HL-60/S4 treated with phorbol 12-myristate 13-acetate at 8.2 ng/mL for 4 days and 3 days (cell line): ENCODE measurements around the gene ZG16B.

Source experiments
- in situ Hi-C: fragments of 300-500 bp; cut with MboI; formaldehyde crosslinking; loops from 2 replicates; pipeline ENCODE4 v1.15.0; 2022; ENCODE audit warnings: low sequenced_read_pairs

Gene ZG16B, protein sequence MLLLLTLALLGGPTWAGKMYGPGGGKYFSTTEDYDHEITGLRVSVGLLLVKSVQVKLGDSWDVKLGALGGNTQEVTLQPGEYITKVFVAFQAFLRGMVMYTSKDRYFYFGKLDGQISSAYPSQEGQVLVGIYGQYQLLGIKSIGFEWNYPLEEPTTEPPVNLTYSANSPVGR

DNA sequence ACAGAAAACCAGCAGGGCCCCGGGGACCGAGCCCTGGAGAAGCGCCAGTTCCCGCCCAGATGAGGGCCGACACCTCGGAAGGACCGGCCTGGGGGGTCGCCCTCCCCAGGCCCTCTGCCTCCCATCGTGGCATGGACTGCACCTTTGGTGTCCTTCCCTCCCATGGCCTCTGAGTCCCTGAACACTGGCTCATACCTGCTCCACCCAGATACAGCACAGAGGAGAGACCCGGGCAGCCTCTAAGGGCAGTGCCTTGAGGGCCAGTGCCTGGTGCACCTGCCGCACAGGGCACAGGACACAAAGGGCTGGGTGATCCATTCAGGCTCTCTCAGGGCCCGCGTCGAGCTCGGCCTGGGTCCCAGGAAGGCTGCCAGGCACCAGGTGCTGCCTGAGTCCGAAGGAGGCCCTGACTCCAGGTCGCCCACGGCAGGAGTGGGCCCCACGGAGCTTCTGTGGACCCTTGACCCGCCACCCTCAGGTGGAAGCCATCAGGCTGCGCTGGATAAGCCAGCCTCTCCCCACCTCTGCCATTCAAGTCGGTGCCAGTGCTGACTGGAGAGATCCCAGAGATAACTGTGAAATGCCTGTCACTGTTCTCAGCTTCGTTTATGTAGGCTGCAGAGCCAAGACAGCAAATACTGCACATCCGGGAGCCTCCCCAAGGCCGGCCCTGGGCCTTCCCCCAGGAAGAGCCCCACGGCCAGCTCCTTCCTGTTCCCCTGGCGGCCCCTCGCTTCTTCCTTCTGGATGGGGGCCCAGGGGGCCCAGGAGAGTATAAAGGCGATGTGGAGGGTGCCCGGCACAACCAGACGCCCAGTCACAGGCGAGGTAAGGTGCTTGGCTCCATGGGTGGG lies at the start of gene ZG16B:
Gene ZG16B, plus strand, starts transcription at position 803 of the 854 bp plus-strand sequence. CDS start 139 bp downstream, outside the sequence.
- in situ Hi-C loops, result no loop called here

DNA sequence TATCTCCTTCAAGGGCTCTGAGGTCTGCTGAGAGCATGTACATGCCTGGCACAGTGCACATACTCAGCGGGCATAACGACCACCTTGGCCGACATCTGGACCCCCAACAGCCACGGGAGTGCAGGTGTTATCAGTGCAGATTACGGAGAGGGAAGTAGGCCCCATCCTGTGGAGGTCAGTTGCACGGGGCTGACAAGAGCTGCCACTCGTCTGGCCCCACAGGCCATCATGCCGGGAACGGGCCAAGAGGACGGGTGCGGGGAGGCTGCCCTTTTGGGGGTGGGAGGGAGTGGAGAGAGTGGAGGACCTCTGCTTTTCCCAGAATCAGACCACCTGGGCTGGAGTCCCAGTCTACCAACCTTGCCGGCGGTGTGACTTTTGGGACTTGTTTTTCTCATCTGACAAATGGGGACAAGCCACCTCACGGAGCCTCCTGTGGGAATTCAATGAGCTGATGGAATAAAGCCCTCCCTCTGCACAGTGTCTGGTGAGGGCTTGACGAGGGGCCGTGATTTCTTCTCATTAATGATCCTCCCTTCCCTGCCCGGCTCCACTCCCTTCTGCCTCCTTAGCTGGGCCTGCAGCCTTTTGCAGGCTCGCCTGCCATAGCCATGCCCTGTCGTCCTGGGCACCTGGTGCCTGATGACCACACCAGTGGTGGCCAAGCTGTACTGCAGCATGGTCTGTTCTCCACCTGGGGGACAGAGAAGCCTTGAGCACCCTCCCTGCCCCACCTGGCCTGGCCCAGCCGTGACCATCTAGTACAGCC lies 47.3 kb upstream of the ZG16B start:
- in situ Hi-C loops, result no loop called here

DNA sequence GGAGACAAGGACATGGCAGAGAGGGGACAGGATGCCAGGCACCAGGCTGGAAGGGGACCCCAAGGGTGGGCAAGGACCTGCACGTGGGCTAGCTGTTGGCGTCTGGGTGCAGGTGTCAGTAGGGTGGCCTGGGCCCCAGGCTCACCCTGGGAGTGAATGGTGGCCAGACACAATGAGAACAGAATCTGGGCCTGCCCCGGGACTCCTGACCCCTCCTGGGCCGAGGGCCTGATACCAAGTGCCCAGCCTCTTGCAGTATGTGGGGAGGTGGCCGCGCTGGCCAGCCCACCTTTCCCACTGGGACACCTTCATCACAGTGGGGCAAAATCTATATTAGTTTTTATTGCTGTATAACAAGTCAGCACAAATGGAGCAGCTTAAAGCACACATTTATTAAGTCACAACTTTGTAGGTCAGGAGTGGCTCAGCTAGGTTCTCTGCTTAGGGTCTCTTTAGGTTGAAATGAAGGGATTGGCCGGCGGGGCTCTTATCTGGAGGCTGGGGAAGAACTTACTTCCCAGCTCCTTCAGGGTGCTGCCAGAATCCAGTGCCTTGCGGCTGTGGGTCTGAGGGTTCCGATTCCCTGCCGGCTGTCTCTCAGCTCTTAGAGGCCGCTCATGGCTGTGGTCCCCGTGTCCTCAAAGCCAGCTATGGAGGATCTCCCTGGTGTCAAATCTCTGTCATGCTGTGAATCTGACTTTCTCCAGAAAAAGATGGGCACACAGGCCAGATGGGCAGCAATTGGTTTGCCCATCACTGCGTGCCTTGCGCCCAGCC lies 46.3 kb upstream of the ZG16B start:
- in situ Hi-C loops, result no loop called here

DNA sequence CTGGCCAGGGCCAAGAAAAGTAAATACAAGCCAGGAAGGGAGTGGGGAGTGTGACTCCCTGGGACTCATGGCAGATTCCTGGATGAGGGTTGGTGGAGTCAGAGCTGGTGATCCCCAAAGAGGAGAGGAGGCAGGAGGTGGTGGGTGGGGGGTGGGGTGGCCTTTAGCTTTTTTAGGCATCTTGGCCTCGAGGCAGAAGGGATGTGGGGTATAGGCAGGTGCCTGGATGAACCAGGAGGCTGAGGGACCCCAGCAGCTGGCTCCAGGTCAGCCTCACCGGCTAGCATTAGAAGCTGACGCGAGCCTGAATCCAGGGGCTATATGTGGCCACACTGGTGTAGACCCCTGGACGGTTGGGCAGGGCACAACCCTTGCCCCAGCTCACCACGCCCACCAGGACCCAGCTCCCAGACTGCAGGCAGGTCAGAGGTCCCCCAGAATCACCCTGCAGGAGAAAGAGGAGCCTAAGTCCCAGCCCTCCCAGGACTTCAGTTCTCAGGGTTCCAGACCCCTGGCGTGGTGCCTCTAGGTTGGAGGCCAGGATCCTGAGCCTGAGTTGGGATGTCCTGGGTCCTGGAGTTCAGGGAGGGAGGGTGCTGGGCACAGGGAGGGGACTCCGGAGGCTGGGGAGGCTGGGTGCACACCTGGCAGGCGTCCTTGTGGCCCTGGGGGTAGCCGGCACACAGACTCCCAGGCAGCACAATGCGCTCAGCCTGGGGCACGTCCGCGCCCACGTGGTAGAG lies 45.6 kb upstream of the ZG16B start:
- in situ Hi-C loops, result no loop called here

DNA sequence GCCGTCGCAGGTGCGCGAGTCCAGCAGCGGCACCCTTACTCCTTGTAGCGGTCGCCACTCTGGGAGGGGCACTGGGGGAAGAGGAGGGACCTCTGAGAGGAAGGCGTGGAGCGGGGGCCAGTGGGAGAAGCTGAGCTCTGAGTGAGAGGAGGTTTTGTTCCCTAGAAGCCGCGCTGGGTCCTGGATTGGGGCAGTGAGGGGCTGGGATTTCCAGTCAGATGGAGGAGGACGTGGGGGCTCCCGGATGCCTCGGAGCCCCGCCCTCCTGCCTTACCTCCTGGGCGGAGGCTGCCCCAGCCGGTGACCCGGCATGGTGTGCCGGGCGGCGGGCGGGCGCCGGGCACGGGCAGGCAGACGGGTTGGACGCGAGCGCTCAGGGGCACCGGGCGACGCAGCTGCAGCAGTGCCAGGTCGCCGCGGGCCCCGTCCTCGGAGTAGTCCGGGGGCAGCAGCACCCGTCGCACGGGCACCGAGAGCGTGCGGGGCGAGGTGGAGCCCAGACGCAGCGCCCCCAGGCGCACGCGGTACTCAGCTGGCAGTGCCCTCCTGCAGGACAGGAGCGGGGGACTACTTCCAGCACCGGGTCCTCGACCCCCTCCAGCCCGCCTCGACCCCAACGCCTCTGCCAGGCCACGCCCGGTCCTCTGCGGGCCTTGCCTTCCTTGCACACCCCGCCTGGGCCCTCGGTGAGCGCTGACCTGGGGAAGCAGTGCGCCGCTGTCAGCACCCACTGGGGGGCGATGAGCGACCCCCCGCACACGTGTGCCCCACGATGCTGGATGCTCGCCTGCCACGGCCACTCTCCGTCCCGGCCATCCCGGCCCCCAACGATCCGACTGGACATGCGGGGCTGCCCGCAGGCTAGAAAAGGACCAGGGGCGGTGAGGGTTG lies 44.8 kb upstream of the ZG16B start:
- in situ Hi-C loops, result no loop called here

DNA sequence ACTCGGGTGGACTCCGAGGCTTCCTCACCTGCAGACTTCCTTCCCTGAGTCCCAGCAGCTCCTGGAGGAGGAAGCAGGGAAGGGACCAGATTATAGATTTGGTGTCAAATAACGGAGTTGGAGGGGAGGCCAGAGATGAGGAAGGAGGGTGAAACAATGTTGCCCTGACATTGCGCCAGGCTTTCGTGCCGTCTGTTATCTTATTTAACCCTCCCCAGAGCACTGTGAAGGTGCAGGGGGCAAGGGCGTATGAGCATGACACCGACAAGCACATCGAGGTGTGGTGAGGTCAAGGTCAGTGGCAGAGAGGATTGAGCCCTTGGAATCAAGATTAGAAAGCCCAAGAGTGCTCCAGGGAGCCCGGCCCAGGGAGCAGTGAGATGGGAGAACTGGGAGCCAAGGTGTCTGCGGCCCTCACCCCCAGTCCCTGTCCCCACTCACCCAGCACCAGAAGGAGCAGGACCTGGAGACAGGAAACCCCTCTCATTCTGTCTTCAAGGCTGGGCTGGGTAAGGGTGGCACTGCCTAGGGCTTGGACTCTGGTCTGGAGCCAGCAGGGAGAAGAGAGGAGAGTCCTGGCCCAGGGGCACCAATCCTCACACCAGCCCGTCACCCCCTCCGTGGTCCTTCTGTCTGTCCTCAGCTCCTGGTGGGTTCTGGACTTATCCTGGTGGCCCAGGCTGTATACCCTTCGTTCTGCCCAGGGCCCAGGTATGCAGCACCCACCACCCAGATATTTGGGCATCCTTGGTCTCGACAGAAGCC lies 43.9 kb upstream of the ZG16B start:
- in situ Hi-C loops, result no loop called here

DNA sequence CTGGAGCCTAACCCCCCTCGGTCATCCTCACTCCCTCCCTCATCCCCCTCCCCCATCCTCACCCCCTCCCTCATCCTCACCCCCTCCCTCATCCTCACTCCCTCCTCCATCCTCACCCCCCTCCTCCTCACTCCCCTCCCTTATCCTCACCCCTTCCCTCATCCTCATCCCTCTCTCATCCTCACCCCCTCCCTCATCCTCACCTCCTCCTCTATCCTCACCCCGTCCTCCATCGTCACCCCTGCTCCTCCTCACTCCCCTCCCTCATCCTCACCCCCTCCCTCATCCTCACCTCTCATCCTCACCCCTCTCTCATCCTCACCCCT lies 43.3 kb upstream of the ZG16B start:
- in situ Hi-C loops, result no loop called here

DNA sequence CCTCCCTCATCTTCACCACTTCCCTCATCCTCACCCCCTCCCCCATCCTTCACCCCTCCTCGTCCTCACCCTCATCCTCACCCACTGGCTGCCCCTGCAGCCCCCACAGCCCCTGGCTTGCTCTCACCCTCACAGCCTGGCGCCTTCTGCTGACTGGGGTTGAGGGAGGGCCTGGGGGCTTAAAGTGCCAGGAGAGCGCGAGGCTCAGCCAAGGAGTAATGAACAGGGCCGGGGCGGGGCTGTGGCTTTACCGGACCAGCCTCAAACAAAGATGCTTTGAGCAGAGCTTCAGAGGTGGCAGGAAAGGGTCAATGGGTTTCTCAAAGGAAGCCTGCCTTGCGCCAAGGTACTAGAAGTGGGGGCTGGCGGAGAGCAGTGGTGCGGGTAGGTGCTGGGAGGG lies 42.7 kb upstream of the ZG16B start, which contains the start of gene PRSS33:
Gene PRSS33, minus strand, starts transcription at position 155 of the 400 bp plus-strand sequence. CDS start 1,013 bp downstream, outside the sequence.
- in situ Hi-C loops, result no loop called here

DNA sequence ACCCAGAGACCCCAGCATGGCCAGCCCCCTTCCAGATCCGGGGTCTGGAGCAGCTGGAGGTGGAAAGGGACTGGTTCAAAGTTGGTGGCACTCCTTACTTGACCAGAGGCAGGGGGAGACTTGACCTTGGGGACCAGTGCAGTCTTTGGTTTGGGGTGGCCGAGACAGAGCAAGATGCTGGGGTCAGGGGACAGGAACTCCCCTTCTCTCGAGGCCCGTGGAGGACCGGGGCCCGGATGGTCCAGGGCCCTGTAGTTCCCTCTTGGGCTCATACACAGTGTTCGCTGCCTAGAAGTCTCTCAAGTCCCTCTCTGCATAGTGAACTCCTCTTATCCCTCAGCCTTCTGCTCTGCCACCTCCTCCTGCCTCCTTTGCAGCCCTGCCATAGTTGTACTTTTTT lies 42.1 kb upstream of the ZG16B start:
- in situ Hi-C loops, result no loop called here

DNA sequence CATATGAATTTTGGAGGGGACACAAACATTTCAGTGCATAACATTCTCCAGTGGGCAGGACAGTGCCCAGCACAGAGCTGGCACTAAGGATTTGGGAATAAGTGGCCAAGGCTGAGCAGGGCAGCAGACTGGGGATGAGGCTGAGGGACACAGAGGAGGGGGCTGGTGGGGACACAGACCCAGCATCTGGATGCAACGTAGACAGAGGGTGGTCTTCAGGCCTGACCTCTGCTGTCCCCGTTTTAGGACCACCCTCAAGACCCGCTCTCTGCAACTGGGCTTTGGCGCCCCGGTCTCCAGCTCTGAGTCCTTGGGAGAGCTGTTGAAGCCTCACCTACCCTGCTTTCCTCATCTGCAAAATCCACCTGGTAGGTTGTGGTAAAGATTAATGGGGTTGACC lies 39.5 kb upstream of the ZG16B start:
- in situ Hi-C loops, result no loop called here

DNA sequence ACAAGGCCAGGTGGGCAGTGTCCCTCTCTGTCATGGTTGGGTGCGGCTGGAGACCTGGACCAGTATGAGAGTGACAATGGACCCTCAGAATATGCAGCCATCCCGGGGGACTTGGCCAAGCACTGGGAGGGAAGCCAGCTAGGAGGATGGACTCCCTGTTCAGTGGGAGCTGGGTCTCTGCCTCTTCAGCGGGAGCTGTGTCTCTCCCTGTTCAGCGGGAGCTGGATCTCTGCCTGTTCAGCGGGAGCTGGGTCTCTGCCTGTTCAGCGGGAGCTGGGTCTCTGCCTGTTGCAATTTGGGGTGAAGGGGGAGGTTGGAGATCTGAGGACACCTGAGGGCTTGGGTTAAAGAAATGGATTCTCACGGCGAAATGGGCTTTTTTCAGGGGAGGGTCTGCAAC lies 38.9 kb upstream of the ZG16B start:
- in situ Hi-C loops, result no loop called here

DNA sequence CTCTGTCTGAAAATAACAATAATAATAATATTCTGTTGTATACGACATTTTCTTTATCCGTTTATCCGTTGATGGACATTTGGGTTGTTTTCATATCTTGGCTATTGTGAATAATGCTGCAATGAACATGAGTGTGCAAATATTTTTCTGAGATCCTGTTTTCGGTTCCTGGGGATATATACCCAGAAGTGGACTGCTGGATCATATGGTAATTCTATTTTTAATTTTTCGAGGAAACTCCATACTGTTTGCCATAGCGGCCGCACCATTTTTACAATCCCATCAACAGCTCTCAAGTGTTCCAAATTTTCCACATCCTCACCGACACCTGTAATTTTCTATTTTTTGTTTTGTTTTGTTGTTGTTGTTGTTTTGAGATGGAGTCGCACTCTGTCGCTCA lies 37.2 kb upstream of the ZG16B start:
- in situ Hi-C loops, result no loop called here

DNA sequence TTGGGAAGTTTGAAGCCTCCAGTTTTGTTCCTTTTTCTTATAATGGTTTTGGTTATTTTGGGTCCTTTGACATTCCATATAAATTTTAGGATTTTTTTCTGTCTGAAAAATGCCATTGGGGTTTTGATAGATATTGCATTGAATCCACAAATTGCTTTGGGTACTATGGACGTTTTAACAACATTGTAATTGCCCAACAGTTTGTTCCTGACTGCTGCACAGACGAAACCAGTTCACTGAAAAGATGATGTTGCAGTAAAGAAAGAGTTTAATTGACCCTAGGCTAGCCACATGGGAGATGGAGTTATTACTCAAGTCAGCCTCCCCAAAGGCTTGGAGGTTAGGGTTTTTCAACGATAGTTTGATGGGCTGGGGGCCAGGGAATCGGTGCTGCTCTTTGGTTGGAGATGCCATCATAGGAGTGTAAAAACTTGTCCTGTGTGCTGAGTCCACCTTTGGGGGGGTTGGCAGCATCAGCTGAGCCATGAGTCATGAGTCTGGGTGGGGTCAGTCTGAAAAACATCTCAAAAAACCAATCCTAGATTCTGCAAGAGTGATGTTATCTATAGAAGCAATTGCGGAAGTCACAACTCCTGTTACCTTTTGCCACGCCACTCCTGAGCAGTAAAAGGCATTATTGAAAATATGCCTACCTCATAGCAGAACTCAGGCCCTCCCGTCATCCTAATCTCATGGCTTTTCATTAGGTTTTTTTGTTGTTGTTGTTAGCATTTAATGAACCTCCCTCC lies 34.5 kb upstream of the ZG16B start:
- in situ Hi-C loops, result no loop called here

DNA sequence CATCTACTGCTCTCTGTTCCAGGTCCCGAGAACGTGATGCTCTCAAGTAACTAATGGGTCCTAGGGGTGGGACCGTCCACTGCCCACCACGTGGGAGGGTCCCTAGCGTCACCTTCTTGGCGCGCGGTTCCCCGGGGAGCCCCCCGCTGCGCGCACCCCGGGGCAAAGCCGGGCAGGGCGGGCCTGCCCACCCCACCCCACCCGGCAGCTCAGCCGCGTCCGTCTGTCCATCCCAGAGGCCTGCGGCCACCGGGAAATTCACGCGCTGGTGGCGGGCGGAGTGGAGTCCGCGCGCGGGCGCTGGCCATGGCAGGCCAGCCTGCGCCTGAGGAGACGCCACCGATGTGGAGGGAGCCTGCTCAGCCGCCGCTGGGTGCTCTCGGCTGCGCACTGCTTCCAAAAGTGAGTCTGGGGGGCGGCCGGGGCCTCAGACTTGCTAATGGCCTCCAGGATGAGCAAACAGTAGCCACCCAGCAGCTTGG lies 31.3 kb upstream of the ZG16B start:
- in situ Hi-C loops, result no loop called here

DNA sequence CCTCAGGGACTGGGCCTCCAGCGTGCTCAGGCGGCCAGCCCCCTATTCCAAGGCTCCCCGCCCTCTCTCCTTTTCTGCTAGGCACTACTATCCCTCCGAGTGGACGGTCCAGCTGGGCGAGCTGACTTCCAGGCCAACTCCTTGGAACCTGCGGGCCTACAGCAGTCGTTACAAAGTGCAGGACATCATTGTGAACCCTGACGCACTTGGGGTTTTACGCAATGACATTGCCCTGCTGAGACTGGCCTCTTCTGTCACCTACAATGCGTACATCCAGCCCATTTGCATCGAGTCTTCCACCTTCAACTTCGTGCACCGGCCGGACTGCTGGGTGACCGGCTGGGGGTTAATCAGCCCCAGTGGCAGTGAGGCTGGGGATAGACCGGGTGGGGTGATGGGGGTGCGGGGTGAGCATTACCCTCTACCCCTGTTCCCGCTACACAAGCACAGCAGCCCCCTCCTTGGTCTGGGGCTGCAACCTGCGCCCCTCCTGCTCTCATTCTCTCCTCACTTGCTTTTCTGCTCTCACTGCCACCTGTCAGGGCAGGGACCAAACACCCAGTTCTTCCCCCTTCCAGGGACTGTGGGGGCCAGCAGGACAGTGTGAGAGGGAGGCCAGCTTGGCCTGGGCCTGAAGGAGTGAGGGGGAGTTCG lies 30.8 kb upstream of the ZG16B start:
- in situ Hi-C loops, result no loop called here

DNA sequence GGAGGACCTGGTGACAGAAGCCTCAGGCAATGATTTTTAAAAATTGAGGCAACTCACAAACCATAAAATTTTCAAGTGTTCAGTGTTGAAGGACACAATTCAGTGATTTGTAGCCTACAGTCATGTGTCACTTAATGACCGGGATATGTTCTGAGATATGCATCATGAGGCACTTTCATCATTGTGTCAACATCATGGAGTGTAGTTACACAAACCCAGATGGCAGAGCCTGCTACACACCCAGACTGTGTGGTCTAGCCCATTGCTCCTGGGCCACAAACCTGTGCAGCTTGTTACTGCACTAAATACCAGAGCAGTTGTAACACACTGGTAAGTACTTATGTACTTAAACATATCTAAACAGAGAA lies 30.3 kb upstream of the ZG16B start:
- in situ Hi-C loops, result no loop called here

DNA sequence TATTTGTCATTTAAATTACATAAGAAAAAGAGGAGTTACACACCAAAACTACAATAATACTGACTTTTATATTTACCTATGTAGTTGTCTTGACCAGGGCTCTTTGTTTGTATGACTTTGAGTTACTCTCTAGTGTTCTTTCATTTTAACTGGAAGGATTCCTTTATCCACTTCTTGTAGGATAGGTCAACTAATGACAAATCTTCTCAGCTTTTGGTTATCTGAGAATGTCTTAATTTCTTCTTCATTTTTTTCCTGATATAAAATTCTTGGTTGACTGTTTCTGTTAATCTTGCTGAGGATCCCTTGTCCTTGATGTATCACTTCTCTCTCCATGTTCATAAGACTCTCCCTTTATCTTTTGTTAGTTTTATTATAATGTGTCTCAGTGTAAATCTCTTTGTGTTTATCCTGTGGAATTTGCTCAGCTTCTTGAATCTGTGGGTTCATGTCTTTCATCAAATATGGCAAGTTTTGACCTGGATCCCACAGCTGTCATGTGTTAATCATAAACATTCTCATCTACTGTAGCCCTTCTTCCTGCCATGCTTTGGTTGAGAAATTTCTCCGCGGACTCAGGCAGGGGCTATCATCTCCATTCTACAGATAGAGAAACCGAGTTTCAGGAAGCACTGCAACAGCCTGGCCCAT lies 26.4 kb upstream of the ZG16B start:
- in situ Hi-C loops, result no loop called here
